HG03432 (cell line): ENCODE data around the gene APBA2.
"Not testable (repeated sequence)": the region's sequence is repeated elsewhere in the genome, so short reads cannot be mapped to it uniquely, and the experiment has no call there.

Experiments
- ATAC-seq: cut with Tn5 transposase; IDR thresholded peaks from one replicate; pipeline ENCODE4 v1.9.1; 2021; ENCODE audit warnings: mild to moderate bottlenecking, moderate library complexity; ENCODE audit not compliant: unreplicated experiment

Gene APBA2

DNA sequence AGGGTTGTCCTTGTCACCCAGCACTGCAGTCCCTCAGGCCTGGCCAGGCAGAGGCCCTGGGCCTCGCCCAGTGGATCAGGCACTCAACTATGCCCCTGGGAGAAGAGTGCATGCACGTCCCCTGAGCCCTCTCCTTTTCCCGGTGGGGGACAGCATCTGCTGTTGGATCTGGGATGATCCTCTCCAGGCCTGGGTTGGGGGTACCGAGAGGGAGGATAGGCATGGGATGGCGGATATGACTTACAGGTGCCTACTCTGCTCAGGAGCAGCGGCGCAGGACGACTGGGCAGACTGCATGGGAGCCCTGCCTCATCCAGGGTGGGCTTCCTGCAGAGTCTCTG is 9.0 kb upstream of the APBA2 start:
- ATAC-seq = no peak

DNA sequence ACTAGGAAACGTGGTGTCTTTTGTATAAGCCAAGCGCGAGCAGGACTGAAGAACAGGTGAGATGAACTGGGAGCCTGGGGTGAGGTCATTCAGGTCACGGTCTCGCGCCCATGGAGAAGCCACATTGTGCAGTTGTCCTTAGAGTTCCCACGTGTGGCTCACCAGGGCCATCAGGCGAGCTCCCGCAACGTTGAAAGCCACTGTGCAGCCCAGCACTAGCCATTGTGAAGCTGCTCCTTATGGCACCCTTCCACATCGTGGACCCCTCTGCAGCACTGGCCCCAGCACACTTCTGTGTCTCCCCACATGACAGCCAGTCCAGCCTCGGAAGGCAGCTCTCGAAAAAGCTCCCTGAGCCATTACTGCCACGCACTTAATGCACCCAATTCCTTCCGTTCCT is 7.6 kb upstream of the APBA2 start:
- ATAC-seq = no peak

DNA sequence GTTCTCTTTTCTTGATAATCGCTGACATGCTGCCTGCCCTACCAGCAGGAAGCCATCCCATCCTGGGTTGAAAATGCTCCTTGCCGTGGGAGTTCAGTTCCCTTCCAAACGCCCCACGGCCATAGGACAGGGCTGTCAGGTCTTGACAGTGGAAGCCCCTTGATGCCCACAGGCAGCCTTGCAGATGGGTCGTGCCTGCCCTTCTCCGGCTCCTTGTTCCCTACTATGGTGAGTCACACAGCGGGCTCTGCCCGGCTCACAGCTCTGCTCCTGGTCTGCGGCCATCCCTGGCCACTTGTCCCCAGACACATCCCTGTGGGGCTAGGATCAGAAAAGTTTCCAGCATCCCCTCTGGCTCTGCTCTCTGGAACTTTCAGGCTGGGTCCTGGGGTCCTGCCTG is 6.2 kb upstream of the APBA2 start:
- ATAC-seq = no peak

DNA sequence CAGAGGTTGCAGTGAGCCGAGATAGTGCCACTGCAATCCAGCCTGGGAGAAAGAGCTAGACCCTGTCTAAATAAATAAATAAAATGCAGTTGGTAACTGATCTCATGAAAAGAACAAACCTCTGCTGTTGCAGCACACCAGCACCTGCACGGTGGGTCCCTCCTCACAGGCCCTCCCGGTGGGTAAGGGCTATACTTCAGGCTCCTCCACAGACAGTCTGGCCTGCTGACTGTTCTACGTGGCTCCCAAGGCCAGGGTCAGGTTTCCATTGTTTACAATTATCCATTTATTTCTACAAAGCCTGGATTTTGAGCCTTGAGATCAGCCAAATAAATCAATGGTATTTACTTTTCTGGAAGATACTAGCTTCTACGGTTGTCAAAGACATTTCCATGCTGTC is 5.1 kb upstream of the APBA2 start:
- ATAC-seq = no peak

DNA sequence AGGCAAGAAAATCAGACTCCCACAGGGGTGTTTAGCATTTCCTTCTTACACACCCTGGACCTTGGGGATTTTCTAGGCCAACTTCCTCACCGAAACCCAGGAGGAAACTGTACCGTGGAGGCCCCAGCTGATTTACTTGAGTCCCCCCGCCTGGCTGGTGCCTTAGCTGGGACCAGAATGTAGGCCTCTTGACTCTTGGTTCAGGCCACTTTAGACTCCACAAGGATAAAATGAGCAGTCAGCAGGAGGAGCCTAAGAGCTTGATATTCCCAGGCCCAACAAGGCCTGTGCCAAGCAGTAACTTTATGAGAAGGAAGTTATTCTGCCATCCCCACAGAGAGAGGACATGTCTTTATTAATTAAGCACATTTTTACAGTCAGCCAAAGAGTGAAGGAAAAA is 4.6 kb upstream of the APBA2 start:
- ATAC-seq = no peak

DNA sequence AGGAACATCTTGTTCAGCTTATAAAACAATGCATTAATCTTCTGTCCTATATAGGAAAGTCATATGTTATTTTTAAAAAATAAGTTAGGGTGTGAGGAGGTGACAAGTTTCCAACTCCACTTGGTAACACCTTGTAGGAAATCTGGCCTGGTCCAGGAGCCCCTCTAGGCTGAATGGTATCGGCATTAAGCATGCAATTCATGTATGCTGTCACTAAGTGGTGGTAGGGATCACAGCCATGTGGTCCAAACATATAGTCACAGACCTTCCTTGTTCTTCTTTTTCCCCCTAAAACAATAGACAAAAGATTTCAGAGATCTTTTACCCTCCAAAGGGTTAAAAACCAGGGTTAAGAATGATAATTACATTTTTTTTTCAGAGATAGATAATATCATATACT is 4.2 kb upstream of the APBA2 start:
- no peak for ATAC-seq

DNA sequence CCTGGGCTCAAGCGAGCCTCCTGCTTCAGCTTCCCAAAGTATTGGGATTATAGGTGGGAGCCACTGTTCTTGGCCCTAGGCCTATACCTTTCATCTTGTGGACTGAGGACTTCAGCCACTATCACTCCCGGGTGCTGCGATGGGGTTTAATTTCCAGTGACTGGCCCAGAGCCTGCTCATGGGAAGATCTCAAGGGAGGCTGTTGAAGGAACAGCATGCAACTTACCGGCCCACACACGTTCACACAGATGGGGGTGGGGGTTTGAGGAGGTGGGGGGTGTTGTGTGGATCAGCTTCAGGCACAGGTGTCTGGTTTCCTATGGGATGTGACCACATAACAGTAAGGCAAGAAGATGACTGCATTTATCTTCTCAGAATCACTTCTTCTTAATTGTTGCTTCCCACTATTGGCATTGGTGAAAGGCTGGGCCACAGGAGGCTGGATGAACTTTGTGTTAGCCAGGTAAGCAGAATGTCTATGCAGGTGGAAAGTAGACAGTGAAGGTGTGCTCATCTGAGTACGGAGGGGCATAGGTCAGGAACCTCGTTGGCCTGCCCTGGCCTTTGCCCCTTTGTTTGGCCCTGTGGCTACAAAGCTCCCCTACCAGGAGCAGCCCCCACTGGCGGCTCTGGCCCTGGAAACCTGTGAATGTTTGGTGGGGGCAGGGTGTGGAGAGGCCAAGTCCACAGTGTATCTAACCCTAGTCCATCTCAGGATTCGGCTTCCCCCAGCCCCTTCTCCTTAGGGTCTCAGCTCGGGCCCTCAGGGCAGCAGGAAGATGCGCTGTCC is 1.4 kb upstream of the APBA2 start:
- ATAC-seq = no peak

DNA sequence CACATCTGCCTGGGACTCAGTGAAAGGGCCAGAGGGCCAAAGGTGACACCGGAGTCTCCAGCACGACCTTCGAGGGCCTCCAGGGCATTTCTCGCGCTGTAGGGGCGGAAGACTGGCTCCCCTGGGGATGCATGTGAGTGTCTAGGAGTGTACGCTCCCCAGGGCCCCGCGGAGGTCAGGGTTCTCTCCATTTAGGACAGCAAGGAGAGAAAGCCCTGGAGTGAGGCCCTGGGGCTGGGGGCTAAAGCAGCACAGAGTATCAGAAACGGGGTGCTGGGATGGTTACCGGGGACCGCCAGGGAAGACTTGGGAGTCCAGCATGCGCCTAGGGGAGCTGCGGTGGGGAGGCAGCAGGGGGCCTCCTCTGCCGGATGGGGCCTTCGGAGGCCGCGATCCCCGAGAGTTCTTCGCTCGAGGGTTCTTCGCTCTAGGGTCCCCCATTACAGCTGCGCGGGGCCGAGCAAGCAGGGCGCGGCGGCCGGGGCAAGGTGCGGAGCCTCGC is 595 bp upstream of the APBA2 start:
- ATAC-seq = no peak

DNA sequence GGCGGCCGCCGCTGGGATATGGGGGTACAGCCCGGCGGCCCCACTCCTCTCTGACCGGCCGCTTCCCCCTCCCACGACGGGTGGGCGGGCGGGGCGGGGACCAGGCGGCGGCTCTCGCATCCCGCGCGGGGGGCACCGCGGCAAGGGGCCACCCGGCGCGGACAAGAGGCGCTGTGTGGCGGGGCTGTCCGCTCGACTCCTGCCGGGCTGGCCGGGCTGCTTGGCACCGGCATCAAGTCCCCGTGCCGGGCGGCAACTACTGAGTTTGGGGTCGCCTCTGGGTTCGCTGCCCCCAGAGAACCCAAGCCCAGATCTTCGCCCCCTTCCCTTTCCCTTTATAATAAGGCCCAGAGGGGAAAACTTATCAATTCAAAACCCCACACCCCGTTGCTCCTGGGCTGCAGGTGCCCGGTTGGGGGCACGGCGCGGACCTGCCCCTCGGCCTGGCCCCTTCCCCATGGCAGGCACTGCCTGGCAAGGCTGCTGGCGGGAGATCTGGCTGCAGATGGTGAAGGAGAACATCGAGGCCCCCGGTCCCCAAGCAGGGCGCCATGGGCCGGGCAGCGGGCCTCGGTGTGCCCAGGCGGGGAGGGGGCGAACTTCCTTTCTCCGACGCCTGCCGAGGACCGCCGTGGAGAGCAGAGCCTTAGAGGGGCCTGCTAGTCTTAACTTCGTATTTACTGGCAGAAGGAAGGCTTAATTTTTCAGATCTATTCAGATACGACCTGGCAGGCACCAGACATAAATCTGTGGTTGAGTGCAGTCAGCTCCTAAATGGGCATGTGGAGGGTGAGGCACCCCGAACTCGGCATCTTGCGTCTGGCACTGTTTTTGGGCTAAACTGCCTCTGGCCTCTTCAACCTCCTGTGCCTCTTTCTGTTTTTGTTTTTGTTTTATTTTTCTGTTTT is 911 bp downstream of the APBA2 start:
- ATAC-seq = no peak

DNA sequence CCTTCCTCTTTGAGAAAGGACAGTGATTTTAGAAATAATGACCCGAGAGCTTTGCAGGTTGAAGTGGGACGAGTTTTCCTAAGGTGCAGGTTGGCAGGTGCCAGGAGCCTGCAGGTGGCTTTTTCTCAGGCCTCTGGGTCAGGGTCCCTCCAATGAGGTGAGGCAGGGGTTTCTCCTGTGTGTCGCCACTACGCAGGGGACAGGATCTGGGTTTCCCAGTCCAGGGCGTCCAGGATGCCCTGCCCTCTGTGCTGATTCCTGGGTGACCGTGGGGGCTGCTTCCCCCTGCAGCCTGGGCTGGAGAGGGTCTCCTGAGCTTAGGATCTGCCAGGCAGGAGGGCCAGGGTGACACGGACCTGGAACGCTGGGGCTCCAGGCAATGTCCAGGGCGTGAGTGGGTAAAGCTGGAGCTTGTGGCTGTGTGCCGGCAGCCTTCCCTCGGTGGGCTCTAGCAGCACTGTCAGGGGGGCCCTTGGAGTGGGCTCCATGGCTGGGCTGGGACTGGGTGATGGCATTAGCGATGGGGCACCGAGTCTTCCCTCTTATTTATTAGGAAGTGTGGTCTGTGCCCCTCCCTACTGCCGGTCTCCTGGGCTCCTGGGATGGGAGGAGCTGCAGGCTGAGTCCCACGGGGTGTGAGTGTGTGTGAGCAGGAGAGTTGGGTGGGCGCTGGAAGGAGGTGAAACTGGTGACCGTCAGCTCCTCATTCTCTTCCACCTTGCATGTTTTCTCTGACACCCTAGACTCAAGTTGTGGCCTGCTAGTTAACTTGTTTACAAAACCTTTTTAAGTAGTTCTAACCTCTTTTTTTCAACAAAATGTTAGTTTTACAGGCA is 1.8 kb downstream of the APBA2 start:
- no peak for ATAC-seq

DNA sequence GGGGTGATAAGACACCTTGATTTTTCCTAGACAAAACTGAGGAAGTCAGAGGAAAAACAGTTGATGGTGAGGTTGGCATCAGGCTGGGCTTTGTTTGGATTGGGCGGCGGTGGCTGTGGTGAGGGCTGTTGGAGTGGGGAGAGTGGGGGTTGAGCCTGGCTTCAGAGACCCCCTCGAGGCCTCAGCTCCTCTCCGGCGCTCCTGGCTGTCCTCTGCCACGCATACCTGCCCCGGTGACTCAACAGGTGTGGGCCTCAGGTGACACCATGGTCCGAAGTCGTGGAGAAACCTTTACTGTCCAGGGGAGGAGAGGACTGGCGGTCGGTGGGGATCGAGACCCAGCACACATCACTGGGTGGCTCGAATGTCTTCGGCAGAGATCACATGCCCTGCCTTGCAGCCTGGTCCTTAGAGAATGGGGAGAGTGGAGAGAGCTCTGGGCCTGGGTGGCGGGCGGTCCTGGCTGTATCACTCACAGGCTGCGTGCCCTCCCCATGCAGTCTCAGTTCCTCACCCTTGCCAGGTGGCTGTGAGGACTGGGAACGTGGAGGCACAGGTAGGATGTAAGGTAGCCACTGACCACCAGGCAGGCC is 2.6 kb downstream of the APBA2 start:
- ATAC-seq = no peak

DNA sequence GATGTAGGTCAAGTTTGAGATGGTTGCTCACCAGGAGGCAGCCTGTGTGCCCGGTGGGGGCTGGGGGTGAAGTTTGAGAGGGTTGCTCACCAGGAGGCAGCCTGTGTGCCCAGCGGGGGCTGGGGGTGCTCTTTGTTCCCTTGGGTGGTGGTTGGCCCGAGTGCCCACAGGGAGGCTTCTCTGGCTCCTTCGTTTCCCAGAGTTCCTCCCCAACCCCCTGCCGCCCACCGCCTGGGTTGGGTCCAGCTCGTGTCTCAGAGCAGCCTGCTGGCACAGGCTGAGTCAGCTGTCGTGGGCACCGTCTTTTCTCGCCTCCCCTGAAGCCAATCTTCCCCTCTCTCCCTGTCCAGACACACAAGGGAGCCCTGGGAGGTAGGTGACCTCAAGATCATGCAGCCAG is 3.1 kb downstream of the APBA2 start:
- no peak for ATAC-seq

DNA sequence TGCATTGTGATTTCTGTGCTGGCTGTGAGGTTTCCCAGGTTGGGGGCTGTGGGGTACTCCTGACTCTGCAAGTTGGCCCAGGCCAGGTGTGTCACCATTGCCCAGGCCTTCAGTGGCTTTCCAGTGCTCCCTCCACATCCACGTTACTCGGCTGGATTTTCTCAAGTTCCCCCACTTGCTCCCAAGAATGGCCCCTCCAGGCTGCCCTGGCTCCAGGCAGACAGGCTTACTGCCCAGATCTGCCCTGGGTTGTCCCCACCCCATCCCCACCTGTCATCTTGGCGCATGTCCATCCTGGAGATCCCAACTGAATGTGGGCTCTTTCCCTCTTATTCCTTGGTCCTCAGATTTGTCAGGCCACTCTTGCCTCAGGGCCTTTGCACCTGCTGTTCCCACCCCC is 3.6 kb downstream of the APBA2 start:
- no peak for ATAC-seq

DNA sequence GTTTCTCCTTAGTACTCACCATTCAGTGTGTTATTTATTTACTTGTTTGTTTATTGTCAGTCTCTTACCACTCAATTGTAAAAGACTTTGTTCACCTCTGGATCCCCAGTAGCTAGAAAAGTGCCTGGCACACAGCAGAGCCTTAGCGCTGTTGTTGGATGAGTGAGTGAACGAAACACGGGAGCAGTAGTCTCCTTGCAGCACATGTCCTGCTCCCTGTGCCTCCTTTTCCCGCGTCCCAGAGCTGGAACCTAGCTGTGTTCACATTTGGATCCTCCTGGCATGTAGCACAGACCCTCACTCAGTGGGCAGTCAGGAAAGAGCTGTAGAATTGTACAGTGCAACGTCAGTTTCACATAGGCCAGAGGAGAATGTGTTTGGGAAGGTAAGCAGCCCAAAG is 4.1 kb downstream of the APBA2 start:
- not testable (repeated sequence) for ATAC-seq

DNA sequence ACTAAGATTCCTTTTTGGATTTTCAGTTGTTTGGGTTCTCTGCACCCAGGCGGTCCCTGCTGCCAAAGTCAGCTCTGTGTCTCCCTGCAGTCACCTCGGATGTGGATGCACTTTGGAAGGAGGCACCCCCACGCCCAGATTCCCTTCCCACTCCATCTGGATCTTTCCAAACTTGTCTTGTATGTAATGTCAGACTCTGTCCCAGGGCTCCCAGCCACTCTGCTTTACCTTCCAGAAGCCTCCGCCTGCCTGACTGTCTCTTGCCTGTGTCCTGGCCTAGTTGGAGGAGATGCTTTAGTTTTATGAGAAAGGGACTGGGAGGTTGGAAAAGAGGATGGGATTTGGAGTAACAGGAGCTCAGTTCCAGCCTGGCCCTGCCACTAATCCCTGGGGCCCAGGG is 4.5 kb downstream of the APBA2 start:
- not testable (repeated sequence) for ATAC-seq

DNA sequence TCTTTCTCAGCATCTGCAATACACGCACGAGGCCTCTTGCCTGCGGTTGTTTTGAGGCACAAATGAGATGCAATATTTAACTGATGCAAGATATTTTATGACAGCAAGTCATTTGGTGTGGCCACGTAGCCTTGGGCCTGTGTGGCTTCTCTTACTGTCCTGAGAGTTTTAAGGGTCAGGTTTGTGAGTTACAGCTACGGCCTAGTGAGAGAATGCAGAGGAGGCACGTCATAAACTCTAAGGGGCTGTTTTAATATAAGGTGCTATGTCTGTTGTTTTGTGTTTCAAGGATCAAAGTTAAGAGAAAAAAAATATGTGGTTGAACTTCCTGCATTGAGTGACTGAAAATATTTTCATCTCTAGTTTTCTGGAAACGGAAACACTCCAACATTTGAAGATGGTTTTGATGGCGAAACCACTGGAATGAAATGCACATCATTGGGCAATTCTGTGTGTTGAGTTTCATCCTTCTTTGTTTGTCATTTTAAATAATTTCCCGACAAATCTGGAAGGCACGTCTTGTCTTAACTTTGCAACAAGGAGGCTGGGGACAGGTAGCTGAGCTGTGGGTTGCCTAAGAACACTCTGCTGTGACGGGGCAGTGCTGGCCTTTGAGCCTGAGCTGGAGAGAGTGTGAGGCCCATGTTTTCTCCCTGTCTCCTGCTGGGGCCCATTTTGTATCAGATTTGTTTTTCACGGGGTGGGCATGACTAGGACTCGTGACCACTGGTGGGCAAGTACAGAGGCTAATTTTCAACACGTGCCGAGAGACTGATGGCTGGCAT is 5.1 kb downstream of the APBA2 start:
- no peak for ATAC-seq

DNA sequence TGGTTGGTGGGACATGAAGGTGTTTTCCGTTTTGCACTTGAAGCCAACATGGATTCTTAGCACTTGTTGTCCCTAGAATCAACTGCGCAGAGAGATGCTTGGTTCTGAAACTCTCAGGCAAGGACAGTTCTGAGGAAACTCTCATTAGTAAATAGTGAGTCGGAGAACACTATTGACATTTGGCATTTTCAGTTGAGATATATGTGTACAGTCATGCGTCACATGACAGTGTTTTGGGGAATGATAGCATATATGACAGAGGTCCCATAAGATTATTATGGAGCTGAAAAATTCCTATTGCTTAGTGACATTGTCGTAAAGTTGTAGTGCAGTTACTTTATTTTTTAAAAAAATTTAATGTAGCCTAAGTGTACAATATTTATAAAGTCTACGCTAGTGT is 5.8 kb downstream of the APBA2 start:
- no peak for ATAC-seq

DNA sequence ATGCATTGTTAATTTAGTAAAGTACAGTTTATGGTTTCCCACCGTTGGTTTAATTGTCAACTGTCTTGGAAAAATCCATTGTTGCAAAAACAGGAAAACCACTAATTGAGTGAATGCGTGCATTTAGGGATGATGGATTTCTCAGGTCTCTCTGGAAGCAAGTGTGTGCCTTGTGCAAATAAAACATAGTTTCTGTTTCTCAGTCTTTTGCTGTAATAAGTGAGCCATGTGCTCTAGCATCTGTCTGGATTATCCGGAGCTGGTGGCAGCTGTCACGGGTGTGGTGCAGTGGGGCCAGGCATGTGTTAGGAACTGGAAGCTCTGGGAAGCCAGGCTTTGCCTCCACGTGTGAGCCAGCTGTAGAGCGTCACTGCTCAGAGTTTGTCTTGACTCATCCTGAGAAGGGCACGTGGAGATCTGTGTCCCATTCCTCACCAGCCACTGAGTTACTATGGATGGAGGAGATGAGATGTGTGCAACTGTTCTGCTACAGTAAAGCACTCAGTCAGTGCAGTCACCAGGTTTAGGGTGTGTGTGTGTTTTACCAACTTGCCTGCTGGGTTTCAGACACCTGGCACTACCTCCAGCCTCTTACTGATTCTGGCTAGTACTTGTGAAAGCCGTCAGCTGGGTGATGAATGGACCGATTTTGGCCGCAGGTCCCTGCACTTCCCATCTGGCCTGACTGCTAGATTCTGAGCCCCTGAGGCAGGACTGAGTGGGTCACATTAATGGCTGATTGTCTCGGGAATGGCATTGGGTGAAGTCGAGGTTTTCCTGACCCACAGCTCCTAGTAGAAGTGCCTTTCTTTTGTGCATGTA is 7.2 kb downstream of the APBA2 start:
- ATAC-seq = no peak

DNA sequence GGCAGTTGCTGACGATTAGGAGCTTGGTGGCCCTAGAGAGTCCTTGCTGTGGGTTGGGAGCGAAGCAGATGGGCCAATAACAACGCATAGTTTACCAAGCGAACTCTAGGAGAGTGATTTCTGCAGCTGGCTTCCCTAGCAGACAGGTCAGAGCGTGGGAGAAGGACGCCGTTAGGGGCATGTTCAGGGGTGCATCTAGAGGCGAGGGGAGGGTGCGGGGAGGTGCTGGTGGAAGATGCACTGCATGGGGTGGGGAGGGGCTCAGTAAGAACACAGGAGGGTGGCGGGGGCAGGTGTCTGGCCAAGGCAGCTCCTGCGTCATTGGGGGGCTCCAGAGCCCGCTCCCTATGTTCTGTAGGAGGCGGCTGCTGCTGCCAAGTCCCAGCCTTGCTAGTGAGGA is 8.9 kb downstream of the APBA2 start:
- ATAC-seq = no peak
